GM18508 (cell line): ENCODE measurements around the gene CABP2.
"Not testable (repeated sequence)": the region's sequence is repeated elsewhere in the genome, so short reads cannot be mapped to it uniquely, and the experiment has no call there.

Experiments used
- ATAC-seq: cut with Tn5 transposase; IDR thresholded peaks from one replicate; pipeline ENCODE4 v1.9.1; 2021; ENCODE audit warnings: moderate number of reproducible peaks; ENCODE audit not compliant: insufficient read depth, unreplicated experiment

Gene CABP2

DNA sequence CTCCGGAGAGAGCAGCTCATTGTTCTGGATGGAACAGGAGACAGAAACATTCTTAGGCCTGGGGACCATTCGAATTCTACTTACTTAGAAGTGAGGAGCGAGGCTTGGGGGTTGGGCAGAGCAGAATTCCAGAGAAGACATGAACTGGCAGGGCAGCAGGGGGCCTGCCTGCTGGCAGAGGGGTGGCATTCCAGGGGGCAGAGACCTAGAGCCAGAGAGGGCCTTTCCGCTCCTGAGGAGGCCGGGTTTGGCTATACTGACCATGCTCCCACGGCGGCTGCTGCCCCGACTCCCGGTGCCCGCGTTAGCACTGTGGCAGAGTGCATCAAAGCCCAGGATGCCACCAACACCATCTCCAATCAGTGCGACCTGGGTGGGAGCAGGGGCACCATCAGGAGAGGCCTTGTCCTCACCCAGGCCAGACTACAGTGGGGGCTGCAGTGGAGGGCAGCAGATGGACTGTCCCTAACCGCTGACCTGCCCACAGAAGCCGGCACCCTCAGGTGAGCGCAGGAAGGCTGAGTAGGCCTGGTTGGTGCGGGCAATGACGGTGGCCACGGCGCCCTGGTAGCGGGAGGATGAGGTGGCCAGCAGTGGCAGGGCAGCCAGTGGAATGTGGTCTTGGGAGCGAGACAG, 25.5 kb downstream of the CABP2 start:
- no peak for ATAC-seq

DNA sequence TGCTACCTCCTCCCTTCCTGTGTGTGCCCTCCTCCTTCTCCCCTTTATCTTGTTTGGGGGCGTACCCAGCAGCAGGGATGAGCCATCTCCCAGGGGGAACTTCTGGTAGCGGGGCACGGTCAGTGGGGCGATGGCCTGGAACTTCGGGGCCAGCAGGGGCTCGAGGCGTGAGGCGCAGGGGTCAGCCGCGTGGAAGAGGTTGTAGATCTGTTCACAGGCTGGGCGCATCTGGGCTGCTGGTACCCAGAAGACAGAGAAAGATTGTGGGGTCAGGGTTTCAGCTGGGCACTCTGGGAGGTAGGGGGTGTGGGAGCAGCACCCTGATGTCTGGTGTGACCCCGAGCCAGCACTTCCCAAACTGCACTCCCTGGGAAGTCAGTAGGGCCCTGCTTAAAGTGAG, 27.1 kb downstream of the CABP2 start:
- ATAC-seq: no peak

DNA sequence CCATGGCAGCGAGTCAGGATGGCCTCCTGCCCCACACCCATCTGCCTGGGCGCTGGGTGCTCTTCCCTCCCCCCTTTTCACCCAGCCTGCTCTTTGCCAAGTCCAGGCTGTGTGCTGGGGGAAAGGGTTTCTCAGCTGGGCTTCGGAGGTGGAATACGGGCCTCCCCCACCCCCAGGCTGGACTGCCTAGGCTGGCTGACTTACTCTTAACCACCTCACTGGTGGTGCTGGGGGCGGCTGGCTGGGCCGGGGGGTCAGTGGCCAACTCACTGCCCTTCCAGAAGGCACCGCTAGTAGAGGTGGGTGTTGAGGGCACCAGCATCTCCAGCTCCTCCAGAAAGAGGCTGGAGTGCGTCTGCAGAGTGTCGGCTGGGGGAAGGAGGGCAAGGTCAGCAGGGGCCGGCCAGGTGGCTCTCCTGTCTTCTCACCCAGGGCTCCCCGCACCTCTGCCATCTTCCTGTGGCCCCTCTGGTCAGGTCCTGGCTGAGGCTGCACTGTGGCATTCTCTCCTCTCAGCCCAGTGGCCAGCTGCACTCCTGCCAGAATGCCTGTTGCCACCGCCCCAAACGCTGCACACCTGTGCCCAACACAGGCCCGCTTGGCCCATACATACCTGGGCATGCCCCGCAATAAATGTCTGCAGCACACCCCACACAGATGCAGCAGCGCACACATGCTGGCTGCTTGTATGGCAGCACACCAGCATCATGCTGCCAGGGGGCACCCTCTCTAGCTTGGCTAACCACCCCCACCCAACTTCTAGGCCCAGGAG, 27.8 kb downstream of the CABP2 start:
- no peak for ATAC-seq

DNA sequence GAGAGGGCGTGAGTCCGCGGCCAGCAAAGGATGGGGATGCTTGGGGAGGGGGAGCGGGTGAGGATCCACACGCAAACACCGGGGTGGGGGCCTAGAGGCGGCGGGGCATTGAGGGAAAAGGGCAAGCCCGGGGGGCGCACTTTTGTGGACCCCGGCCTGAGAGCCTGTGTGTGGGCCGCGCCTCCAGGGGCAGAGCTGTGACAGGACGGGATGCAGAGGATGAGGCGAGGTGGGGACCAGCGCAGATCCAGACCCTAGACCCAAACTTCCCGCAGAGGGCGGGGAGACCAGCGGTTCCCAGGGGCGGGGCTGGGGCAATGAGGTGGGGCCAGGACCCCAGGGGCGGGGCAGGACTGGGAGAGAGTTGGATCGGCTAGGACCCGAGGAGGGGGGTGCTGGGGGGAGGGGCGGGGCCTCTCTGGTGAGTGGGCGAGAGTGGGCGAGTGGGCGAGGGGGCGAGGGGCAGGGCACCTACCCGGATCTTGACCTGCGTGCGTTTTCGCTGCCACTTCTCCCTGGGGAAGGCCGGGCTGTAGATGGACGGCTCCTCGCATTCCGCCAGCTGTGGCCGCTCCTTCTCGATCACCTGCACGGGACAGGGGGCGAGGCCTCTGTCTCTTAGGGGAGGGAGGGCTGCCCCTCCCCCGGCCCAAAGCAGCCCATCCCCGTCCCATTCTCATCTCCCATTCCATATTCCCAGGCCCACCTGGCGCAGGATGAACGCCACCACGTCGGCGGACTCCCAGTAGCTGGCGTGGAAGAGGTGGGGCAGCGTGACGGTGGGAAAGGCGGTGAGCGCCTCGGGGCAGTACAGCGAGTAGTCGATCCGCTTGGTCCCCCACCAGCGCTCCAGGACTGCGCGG, 28.6 kb downstream of the CABP2 start:
- no peak for ATAC-seq

DNA sequence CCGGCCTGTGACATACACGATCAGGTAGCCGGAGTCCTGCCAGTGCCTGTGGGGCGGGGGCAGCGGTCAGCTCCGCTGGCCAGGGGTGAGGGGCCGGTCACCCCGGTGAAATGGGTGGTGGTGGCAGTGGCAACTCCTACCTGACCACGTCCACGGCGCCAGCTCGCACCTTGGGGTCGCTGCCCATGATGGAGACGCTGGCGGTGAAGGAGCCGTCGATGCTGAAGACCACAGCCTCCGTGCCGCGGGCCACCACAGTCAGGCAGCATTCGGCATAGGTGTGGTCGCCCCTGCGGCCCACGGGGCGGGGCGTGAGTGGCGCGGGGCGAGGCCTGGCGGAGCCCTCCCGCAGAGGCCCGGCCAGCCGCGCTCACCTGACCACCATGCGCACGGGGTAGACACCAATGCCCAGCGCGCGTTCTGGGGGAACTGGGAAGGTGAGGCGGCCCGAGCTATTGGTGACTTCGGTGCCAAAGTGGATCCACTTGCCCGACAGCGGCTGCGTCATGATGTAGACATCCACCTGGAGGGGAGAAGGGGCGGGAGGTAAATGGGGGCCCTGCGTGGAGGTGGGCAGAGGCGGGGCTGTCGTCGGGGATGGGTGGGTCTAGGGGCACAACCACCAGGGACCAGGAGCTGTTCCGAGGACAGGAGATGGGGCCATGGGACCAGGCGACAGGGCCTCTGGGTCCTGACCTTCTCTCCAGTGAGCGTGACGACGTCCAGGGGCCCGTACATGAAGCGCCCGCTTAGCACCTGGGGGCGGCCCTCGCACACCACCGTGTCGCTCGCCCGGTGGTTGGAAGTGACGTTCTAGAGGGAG, 29.5 kb downstream of the CABP2 start:
- no peak for ATAC-seq

DNA sequence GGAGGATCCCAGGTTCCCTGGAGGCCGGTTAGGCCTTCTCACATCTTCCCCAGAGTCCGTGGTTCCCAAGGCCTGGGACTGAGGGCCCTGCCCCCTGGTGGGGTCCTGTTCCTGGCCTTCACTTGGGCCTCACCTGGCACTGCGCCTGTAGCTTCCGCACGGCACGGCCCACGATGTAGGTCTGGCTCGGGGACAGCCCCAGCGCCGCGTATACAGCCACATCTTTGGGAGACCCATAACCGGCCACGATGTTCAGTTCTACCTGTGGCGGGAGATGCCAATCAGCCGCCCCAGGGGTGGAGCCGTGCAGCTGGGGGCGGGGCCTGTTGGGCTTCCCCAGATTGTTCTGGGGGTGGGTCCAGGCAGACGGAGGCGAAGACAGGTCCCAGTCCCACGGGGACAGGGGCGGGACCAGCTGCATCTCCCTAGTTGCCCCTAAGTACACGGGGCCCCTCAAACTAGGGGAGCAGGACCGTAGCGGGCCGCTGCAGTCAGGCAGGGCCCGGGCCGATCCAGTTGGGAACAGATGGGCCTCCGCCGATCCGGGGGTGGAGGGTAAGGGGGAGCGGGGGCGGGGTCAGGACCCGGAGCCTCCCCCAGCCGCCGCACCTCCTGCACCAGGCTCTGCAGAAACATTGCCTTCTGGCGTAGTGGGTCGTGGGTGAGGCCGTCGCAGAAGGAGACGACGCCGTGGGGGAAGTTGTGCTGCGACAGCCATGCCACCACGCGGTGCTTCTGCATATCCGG, 30.3 kb downstream of the CABP2 start:
- ATAC-seq: no peak

DNA sequence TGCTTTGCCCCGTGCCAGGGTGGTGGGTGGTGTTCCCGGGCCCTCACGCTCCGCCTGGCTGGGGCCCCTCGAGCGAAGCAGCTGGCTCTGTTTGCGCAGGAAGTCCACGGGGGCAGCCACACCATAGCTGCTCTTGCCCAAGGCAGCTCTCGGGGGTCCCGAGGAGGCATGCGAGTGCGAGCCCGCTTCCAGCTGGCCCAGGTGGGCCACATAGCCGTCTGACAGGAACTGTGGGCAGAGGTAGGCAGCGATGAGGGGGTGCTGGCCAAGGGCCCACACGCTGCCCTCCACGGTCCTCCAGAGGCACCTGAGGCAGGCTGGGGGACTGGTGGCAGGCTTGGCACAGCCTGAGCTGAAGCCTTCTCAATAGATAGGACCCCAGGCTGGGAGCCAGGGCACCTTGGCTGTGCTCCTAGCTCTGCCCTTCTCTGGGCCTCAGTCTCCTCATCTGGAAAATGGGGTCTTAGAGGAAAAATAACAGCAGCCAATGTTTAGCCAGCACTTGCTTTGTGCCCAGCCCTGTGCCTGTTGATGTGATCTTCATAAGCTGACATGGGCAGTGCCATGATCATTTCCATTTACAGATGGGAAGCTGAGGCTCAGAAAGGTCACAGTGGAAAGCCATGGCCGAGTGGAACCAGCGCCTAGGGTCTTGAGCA, 31.0 kb downstream of the CABP2 start:
- no peak for ATAC-seq

DNA sequence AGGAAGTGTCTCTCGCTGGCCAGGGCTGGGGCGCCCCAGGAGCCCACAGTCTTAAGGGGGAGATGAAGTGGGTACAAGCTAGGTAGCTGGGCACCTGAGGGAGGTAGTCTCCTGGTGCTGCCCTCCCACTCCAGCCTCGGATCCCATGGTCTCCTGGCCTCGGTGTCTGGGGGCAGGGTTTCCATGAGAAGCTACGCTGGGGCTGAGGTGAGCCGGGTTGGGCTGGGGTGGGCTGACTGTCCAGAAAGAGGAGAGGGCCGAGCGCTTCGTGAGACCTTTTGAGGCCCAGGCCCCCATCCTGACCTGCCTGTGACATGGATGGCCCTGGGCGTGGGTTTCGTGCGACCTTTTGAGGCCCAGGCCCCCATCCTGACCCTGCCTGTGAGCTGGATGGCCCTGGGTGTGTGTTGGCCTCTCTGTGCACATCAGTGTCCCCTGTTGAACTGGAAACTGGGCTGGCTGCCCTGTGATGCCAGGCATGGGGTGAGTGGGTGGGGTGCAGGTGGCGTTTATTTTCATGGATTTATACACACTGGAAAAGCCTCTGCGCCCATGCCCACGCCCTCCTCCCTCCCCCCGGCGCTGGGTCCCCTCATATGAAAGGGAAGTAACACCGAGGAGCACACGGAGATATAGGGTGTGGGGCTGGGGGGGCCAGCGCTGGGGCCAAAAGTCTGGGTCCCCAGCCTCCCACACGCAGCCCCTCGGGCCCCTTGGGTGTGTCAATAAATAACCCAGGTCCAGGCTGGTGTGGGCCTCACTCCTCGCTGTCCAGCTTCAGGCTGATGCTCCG, 31.8 kb downstream of the CABP2 start:
- ATAC-seq: no peak

DNA sequence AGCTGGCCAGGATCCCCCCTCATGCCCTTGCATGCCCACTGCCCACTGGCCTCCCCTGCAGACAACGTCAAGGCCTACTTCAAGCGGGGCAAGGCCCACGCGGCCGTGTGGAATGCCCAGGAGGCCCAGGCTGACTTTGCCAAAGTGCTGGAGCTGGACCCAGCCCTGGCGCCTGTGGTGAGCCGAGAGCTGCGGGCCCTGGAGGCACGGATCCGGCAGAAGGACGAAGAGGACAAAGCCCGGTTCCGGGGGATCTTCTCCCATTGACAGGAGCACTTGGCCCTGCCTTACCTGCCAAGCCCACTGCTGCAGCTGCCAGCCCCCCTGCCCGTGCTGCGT, 32.5 kb downstream of the CABP2 start:
- ATAC-seq: no peak

DNA sequence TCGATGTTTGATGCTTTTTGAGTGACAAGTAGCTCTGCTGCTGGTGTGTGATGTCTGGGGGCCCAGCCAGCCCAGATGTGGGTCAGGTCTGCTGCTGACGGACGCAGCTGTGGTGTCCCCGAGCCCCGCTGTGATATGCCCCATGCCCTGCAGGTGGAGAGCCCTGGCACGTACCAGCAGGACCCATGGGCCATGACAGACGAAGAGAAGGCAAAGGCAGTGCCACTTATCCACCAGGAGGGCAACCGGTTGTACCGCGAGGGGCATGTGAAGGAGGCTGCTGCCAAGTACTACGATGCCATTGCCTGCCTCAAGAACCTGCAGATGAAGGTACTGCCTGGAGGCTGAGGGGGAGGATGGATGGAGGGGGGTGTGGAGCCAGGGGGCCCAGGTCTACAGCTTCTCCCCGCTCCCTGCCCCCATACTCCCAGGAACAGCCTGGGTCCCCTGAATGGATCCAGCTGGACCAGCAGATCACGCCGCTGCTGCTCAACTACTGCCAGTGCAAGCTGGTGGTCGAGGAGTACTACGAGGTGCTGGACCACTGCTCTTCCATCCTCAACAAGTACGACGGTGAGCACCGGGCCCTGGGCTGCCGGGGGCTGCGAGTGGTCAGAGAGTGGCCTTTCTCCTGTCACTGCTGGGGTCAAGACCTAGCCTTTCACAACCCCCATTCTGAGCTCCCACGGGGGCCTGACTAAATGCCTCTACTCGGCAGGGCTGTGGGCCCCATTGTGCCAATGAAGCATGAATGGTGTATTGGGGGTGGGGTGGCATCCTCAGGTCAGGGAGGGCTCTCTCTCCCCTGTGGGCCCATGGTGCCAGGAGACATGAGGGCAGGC, 33.1 kb downstream of the CABP2 start:
- no peak for ATAC-seq

DNA sequence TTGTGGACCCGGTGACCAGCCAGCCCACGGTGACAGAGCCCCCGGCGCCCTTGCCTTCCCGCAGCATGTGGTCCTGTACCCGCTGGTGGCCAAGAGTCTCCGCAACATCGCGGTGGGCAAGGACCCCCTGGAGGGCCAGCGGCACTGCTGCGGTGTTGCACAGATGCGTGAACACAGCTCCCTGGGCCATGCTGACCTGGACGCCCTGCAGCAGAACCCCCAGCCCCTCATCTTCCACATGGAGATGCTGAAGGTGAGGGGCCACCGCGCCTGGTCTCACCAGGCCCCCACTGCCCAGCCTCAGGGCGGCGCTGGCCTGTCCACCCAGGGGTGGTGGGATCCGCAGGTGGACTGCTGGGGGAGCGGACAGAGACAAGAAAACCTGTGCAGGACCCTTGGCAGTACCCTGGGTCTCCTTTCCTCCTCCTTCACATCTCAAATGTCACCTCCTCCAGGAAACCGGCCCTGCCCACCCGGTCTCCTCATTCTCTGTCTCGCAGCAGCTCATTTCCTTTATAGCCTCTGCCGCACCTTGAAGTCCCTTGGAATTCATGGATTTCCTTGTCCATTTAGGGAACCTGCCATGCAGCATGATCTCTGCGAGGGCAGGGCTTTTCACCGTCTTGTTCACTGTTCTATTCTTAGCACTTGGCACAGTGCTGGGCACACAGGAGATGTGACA, 33.9 kb downstream of the CABP2 start:
- ATAC-seq: no peak

DNA sequence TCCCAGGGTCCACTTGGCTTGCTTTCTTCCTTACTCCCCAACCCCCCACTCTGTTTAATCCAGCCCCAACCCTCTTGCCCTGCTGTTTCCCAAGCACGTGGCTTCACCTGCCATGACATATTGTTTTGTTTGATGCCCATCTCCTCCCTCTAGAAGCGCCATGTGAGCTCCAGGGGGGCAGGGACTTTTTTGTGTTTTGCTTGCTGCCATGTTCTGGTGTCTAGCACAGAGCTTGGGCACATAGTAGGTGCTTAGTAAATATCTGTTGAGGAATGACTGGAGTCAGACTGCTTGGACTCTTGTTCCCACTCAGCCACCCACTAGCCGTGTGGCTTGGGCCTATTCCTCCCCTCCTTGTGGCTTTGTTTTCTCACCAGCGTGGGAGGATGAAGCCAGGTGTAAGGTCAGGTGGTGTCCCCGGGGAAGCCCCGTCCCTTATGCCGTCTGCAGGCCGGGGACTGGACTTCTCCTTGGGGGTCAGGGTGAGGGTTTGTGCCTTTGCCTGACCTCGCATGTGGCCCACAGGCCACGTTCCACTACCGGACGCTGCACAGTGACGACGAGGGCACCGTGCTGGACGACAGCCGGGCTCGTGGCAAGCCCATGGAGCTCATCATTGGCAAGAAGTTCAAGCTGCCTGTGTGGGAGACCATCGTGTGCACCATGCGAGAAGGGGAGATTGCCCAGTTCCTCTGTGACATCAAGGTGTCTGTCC, 36.6 kb downstream of the CABP2 start:
- ATAC-seq: no peak

DNA sequence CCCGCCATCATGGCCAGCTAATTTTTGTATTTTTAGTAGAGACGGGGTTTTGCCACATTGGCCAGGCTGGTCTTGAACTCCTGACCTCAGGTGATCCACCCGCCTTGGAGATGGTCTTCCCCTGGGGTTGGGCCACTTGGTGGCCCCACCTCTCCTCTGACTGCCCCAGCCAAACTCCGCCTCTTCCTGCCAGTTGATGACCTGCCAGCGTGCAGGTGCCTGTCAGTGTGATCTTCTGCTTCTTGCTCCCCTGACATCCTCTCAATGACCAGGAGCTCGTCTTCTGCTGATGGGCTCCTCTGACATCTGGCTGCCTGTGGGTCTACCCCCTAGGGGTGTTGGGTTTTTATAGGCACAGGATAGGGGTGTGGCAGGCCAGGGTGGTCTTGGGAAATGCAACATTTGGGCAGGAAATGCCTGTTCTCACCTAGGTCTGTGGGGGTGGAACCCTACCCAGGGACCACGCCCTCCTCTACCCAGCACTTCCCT, 37.3 kb downstream of the CABP2 start:
- not testable (repeated sequence) for ATAC-seq

DNA sequence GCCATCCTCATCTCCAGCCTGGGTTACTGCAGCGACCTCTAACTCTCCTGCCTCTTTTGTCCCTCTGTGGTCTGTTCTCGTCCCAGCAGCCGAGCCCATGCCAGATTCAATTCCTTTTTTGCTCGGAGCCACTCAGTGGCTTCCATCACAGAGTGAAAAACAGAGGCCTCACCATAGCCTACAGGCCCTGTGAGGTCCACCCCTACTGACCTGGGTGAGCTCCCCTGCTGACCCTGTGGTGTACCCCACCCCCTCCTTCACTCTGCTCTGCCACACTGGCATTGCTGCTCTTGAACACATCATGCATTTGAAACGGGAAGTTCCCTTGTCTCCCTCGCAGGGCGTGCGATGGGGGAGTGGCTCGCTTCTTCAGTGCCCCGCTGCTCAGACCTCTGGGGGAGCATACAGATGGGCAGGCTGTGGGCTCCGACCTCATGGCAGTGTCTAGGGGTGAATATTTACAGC, 38.4 kb downstream of the CABP2 start:
- no peak for ATAC-seq

DNA sequence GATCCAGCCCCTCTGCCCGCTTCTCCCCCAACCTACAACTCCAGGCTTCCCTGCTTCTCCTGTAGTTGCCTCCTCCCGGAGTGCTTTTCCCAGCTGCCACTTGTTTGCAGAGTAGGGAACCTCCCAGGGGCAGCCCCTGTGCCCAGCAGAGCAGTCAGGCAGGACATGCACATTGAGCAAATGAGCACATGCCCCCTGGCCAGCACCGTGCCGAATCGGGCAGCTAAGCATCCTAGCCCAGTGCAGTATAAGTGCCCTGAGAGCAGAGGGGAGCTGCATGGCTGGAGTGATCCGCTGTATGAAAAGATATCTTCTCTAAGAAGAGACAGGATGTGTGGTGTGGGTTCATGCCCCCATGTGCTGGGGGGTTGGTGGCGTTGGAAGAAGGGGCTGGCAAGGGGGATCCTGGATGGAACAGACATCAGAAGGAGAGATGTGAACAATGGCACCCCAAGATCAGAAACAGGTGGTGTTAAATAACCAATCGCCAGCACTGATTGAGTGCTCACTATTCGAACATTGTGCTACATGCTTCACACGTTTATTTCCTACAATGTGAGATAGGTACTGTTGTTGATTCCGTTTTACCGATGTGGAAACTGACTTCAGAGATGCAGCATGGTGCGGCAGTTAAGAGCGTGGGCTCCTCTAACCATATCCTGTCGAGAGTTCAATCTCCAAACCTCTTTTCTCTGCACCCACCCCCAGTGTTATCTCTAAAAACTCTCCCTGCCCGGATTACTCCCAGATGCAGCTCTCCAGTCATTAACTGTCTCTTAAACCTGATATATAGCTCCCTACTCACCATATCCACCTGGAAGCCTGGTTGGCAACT, 39.2 kb downstream of the CABP2 start:
- ATAC-seq: no peak
